Right renal cortex interstitium (tissue), 3 donors: ENCODE measurements around the gene MSX1. TPM values are rescaled to one million over a fixed set of nuclear protein-coding genes. Genes with fewer than 3 reads are reported as not detected.

Source experiments
- DNase-seq, 3 donors: peaks; one replicate each; pipeline ENCODE4 v3.0.0-alpha.2; 2013; ENCODE audit warnings: low read depth in 3 of 3, low spot score in 2 of 3
- polyA plus RNA-seq, 3 donors: library from polyadenylated mRNA; unstranded; fragments of 120-200 nt; gene quantifications; one replicate each; pipeline ENCODE4 v1.2.1, GENCODE V29; 2013; ENCODE audit not compliant: insufficient read length in 3 of 3

MSX1 gene
- polyA plus RNA-seq, 3 donors = 0.64 to 0.89 (median 0.86) TPM

DNA sequence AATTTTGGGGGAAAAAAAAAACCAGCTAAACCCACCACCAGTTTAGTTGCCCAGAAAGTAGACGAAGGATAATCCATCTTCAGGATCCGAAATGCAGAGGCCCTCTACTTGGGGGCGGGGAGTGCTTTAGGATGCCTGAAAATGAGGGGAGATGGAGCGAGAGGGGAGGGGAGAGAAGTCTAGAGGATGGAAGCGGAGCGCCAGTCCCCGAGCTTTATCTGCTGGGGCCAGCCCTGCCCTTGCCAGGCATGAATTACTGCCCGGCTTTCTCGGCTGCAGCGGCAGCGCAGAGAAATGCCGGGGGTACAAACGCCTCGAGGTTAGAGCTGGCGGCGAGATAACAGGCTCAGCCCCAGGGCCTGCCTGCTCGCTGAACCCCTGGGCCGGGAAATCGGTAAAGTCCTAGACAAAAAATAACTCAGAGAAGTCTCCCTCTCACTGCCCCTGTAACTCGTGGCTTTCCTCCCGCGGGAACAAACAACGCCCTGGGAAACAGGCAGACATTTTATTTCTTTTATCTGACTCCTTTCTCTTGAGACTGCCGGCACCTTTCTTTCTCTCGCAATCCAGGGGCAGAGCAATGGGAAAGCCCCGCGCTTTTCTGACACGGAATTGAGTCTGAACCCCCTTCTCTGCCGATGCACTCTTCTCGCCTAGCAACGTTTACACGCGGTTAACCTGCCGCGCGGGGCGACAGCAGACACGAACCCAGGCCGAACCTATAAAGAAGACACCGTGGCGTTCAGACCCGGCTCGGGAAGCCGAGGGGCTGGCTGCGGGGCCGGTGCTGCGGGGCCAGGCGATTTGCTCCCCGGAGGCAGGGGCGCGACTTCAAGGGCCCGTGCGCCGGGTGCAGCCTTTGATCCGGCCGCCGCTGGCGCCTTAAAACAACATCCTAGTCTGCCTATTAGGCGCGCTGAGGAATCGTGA, 3.1 kb upstream of the MSX1 start:
- DNase-seq = no peak

DNA sequence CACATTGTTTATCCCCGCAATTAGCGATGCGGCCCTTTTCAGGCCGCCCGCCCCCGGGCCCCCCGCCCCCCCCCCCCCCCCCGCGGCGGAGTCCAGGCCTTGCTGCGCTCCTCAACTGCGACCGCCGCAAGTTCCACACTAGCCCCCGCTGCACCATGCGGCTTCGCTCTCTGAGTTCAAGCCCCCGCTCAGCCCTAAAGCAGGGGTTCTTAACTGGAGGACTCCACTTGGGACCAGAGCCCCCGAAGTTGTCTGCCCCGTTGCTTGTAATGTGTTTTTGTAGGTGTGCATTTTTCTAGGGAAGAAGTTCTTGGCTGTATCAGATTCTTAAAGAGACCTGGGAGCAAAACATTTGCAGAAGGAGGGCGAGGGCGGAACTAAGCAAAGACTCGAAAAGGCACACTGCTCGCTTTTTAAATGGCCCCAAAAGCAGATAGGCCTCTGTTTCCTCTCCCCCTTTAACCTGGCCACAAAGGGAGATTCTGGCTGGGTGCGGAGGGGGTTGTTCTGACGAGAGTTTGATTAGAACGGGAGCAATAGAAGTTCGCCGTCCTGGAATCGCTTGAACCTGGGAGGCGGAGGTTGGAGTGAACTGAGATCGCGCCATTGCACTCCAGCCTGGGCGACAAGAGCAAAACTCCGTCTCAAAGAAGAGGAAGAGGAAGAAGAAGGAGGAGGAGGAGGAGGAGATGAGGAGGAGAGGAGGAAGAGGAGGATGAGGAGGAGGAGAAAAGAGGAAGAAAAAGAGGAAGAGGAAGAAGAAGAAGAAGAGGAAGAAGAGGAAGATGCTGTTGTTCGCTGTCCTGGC, 2.3 kb upstream of the MSX1 start:
- DNase-seq = no peak

DNA sequence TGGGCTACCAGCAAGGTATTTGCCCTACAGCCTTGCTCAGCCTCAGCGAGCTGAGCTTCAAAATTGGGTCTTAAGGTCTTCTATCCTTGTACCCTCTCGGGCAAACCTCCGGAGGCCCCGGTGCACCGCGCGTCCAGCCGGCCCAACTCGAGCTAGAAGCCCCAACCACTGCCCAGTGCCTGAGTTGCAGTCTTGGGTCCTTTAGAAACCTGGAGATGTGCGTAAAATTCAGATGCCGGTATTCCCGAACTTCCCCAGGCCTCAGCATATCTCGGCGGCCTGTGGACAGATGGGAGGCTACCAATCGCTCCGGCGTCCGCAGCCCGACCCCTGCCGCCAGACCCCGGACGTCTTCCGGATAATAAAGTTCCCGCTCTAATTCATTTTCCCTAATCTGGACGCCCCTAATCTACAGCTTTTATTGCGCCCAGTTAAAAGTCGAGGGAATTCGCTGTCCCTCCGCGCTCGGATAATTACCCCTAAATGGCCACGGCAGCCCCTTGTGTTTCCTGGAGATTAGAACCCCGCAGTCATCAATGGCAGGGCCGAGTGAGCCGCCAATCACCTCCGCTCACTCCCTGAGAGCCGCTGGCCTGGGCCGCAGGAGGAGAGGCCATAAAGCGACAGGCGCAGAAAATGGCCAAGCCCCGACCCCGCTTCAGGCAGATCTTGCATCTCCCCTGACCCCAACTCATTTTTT, 1.5 kb upstream of the MSX1 start:
- no peak for DNase-seq

DNA sequence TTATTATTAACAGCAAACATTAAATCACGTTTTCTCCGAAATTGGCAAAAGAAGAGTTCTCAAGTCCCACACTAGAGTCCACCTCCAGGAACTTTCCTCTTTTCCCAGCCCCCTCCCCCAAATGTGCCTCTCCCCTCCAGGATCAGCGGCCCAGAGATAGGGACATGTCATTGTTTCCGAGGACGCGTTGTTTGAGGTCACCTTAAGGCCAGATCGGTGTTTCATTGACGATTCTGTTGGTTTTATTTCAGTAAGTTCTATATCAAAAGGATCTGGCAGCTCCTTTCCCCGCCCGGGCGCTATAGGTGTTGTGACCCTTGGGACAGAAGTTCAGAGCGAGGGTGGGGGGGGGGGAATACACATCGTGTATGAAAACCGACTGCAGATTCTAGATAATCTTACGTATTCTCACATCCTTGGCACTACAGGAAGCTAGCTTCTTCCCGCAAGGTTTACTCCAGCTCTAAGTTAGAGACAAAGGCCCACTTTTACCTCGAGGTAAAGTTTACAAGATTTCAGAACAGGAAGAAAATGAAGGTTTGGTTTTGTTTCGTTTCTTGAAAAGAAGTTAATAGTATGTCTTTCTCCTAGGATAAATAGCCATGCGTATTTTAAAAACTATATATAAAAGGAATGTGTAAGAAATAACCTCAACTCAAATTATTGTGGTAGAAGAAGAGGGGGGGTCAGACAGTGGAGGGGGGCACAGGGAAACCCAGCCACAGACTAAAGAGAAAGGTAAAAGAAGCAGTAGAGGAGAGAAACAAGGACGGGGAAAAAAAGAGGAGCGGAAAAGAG, 739 bp upstream of the MSX1 start:
- no peak for DNase-seq

DNA sequence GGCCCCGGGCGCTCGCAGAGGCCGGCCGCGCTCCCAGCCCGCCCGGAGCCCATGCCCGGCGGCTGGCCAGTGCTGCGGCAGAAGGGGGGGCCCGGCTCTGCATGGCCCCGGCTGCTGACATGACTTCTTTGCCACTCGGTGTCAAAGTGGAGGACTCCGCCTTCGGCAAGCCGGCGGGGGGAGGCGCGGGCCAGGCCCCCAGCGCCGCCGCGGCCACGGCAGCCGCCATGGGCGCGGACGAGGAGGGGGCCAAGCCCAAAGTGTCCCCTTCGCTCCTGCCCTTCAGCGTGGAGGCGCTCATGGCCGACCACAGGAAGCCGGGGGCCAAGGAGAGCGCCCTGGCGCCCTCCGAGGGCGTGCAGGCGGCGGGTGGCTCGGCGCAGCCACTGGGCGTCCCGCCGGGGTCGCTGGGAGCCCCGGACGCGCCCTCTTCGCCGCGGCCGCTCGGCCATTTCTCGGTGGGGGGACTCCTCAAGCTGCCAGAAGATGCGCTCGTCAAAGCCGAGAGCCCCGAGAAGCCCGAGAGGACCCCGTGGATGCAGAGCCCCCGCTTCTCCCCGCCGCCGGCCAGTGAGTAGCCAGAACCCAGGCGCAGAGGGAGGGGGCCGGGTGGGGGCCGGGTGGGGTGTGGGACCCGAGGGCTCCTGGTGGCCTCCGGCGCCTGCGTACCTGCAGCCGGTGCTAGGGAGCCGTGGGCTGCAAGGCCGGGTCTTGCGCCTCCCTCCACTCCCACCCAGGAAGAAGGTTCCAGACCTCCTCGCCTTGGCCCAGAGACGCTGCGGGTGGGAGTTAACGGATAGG, 534 bp downstream of the MSX1 start:
- DNase-seq = no peak

DNA sequence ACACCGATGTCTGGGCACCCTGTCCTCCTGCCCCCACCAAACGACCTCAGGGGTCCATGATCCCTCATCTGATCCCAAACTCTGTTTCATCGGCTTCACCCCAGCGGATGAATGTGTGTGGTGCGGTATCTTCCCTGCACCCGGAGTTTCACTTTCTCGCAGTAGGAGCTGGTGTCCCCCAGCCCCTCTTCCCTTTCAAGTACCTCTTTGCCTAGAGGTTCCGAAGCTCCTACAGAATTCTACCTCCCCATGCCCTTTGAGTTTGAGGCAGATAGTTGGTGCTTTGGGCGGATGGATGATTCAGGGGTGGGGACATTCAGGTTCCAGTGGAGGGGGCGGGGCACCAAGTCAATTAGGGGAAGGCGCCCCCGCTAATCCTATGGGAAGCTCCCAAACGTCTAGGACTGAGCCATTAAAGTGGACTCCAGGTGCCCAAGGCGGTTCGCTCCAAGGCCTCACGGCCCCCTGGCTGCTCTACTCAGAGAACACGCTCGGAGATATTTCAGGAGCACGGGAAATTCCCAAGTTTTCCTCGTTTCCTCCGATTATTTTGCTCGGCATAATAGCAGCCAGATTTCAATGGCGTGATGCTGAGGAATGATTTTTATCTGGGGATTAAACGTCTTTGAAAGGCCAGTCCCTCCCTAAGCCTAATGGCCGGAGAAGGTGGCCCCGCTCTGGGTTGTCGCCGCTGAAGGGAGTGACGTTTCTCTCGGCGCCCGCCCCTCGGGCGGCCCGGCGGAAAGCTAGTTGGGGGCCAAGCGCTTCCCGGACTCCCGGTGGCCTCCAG, 1.3 kb downstream of the MSX1 start:
- DNase-seq = no peak

DNA sequence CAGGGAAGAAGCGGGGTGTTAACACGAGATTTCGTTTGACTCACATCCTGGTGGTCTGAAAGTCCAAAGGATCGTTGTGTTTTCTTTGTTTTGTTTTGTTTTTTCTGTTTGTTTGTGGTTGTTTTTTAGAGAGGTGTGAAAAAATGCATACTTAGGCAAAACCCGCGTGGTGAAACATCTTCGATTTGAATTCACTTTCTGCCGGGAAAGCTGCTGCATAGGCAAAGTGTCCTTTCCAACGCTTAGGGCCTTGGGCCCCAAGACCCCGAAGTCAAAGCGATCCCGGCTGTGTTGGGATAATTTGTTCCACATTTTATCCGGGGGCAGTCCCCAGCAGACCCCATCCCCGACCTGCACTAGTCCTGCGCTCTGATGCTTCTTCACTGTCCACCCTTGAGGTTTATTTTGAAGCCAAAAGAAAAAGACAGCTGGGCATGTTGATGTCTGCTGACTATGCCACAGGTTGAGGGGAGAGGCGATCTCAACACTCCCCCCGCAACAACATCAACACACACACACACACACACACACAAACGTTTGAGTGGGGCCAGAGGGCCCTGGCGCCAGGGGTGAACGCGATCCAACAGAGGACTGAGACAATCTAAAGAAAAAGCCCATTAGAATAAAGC, 2.0 kb downstream of the MSX1 start:
- DNase-seq = no peak

DNA sequence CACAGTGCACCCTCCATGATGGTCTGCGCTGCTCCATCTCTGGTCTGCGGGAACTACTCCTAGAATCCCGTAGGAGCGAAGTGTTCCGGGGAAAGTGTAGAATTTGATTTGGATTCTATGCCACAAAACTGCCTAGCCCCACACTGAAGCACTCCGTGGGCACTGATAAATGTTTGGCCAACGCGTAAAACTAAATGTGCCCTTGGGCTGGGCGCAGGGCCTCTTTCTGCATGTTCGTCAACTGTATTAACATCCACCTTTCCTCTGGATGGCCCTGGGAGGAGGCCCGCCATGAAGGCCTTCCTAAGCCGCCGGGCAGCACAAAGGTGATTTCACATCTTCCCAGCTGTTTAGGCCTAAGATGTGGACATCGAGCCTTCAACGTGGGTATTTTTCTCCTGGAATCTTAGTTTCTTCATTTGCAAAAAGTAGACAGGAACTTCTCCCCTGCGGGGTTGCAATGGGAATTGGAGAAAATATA, 2.6 kb downstream of the MSX1 start:
- no peak for DNase-seq

DNA sequence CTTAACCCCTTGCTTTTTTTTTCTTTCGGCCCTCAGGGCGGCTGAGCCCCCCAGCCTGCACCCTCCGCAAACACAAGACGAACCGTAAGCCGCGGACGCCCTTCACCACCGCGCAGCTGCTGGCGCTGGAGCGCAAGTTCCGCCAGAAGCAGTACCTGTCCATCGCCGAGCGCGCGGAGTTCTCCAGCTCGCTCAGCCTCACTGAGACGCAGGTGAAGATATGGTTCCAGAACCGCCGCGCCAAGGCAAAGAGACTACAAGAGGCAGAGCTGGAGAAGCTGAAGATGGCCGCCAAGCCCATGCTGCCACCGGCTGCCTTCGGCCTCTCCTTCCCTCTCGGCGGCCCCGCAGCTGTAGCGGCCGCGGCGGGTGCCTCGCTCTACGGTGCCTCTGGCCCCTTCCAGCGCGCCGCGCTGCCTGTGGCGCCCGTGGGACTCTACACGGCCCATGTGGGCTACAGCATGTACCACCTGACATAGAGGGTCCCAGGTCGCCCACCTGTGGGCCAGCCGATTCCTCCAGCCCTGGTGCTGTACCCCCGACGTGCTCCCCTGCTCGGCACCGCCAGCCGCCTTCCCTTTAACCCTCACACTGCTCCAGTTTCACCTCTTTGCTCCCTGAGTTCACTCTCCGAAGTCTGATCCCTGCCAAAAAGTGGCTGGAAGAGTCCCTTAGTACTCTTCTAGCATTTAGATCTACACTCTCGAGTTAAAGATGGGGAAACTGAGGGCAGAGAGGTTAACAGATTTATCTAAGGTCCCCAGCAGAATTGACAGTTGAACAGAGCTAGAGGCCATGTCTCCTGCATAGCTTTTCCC, 3.4 kb downstream of the MSX1 start:
- DNase-seq = no peak

DNA sequence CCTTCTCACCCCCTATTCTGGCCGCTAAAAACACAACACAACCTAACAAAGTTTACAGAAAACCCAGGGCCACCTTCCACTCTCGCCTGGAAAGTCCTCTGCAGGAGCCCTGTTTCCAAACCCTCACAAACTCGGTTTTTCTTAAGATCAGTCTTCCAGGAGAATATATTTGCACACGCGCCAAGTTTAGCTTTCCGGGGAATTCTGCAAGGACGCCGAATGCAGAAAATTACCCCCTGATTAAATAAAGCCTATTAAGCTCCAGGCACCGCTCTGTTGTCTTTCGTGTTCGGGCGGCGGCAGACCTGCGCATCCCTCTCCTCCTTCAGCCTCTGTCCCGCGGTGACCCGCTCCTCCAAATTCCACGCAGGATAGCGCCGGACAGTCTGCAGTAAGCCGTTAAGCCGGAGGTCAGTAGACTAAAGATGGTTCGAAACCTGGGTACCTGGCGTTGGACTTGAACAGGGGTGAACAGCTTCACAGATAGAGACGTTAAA, 5.0 kb downstream of the MSX1 start:
- no peak for DNase-seq

DNA sequence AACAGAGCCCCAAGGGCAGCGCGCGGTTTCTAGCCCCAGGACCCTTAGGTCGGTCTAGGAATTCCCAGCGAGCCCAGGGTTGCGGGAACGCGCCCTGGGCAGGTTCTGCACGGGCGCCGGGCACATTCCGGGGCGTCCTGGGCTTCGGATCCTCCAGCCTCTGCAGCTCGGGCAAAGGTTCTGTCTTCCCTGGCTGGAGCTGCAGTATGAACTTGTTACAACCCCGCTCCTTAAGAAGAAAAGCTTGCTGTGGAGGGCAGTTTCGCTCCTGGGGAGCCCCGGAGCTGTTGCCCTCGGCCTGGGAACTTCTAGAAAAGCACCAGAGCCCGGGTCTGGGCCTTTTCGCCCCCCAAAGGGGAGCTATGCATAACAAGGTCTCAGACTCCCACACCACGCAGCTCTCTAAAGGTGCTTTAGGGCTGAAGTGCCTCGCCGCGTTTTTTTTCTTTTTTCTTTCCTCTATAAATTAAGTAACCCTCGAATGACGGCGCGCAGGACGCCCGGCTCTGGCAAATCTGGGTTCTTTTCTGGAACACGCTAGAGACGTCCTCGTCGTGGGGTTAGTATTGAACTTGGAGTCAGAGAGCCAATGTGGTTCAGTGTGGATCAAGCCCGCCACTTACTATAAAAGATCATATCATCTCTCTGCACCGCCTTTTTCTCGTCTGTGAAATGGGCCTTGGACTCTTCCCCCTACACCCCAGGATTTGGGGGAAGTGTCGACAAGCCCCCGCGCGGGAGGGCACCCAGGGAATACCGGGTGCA, 5.7 kb downstream of the MSX1 start:
- DNase-seq = no peak

DNA sequence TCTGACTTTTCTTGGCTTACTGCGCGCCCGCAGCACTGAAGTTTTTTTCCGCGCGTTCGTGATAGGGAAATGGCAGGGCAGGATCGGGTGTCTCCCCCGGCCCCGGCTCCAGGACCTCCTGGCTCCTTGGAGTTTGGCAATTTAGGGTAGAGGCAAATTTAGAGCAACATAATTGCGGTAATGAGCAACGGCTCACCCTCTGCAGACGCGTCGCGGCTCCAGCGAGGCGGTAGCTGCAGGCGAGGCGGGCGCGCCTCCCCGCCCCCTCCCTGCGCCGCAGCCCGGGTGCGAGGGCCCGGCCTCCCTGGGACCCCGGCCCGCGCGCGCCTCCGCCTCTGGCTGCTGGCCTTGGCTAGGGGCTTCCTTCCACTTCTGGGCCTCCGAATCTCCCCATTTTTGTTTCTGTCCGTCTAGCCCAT, 6.2 kb downstream of the MSX1 start:
- DNase-seq = no peak

DNA sequence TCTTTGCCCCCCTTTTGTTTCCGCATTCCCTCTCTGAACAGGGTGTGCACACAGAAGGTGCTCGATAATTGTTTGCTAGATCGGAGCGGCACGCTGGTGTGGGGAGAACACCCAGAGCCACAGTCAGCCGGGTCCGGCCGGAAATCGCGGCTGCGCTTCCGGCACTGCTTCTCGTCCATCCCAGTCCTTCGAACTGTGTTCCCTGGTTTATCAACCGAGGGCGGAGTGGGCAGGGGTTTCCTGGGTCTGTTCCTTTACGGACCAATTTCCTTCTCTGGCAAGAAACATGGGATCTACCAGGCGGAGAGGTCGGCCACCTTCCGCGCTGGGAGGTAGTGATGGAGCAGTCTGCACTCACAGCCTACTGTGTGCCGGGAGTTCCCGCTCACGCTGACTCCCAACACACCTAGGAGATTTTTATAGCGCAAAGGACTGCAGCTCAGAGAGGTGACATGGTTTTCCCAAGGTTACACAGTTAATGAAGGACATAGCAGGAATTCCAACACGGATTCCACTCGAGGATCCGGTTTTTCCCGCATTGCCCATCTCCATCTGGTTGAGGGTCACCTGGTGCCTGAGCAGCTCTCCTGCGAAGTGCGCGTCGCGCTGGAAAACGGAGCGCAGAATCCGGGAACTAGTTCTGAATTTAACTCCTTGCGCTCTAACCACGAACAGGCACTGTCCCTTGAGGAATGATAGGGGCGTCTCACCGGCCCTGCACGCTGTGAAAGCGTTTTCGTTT, 6.8 kb downstream of the MSX1 start:
- DNase-seq = no peak

DNA sequence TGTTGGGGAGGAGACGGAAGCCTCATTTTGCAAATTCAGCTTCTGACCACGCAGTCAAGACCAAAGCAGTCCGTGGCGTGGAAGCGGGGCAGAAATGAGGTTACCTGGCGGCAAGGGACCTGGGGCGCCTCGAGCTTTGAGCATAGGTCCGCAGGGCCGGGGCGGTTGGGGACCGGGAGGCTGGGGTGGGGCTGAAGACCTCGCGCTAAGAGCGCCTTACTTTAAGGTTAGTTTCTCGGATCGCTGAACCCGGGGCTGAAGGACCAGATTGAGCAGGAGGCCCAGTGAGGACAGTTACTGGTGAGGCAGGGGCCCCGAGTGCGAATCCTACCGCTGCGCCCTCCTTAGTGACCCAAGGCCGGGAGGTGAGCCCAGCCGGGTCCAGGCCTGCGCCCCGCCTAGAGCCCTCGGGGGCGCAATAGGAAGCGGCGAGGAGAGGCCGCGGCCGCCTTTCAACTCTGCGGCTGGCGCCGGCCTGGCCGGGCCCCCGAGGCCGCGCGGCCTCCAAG, 7.5 kb downstream of the MSX1 start:
- no peak for DNase-seq

DNA sequence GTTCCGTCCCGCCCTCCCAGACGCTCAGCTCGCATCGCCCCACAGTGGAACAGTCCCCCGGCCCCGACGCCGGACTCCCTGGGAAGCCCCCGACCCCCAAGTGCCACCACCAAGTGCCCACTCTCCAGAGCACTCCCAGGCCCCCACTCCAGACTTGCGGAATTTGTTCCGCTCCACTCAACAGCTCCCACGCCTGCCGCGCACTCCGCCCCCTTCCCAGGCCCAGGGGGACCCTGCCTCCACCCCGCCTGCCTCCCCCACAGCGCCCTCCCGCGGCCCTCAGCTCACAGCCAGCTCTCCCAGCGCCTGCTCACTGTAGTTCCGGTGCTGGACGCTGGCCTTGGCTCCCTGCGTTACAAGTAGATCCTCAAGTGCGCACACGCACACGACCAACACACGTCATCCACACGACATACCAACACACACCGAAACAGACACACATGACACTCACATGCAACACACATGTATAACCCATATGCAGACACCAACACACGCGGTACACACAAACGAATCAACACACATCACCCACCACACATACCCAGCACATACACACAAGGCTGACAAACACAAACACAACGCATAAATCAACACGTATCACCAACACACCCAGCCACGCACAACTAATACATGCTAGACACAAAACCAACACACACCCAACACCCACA, 8.0 kb downstream of the MSX1 start:
- DNase-seq = no peak
